Body of pancreas (tissue), 4 donors: Measurements from ENCODE around the gene NKRF.

Source experiments
- CTCF ChIP-seq, 7 experiments: fragments of 450-650 bp in 4 of 7; fragments of 200-600 bp in 3 of 7; sonication (generic) in 3 of 7; IDR thresholded peaks; one replicate each; pipeline ENCODE4 v1.5.1; 2016 to 2019; ENCODE audit warnings: antibody characterized with exemption in 7 of 7
- POLR2A ChIP-seq, 3 donors: fragments of 450-650 bp; IDR thresholded peaks; one replicate each; pipeline ENCODE4 v1.6.1; 2016; ENCODE audit warnings: antibody characterized with exemption in 3 of 3, mild to moderate bottlenecking in 2 of 3

- TF ChIP-seq CTCF (IDR thresholded peaks at IDR 0.05) (no peak), POLR2A (IDR thresholded peaks at IDR 0.05) (no peak)
Observed at GRCh38 chrX:119583431-119584059, 22.7 kb downstream of the NKRF start.
